Chondrocyte (in vitro differentiated cells): ENCODE measurements around the gene SLAIN1. TPM values are rescaled to one million over a fixed set of nuclear protein-coding genes. Genes with fewer than 3 reads are reported as not detected.

ENCODE experiments used
- DNase-seq: peaks from one replicate; pipeline ENCODE4 v3.0.0; 2021; ENCODE audit warnings: mixed read lengths, low spot score
- H3K27ac Mint-ChIP-seq: one replicate; pipeline ENCODE4 v1.8.0; 2021; ENCODE audit warnings: mild to moderate bottlenecking, moderate library complexity, mixed read lengths; ENCODE audit not compliant: unreplicated experiment
- H3K27me3 Mint-ChIP-seq: 2 replicates; pipeline ENCODE4 v1.8.0; 2021; ENCODE audit warnings: low read depth, mixed read lengths
- H3K36me3 Mint-ChIP-seq: 2 replicates; pipeline ENCODE4 v1.8.0; 2021; ENCODE audit warnings: low read depth, mixed read lengths
- H3K4me1 Mint-ChIP-seq: 2 replicates; pipeline ENCODE4 v1.8.0; 2021; ENCODE audit warnings: low read depth, mild to moderate bottlenecking, mixed read lengths
- H3K4me3 Mint-ChIP-seq: one replicate; pipeline ENCODE4 v1.8.0; 2021; ENCODE audit warnings: mild to moderate bottlenecking, moderate library complexity, mixed read lengths; ENCODE audit not compliant: unreplicated experiment
- H3K9me3 Mint-ChIP-seq: 2 replicates; pipeline ENCODE4 v1.8.0; 2021; ENCODE audit warnings: low read depth, mixed read lengths
- CTCF ChIP-seq: fragments of 200-600 bp; sonication (generic); IDR thresholded peaks from 2 replicates; pipeline ENCODE4 v1.5.0; 2021; ENCODE audit warnings: antibody characterized with exemption, mild to moderate bottlenecking, moderate library complexity
- total RNA-seq: library from RNA; stranded (reverse); gene quantifications from 3 replicates; pipeline ENCODE4 v1.2.1, GENCODE V29; 2021

SLAIN1 gene
- total RNA-seq, 1 donor from 2014 or later, result 0.82 TPM

- Mint-ChIP-seq H3K27ac (no peak overlapping the region), H3K4me1 (no peaks in the 10 kb centered on the region), H3K4me3 (no peak overlapping the region), H3K27me3 (peaks cover 9% of the 10 kb centered on the region), H3K9me3 (peaks cover 13% of the 10 kb centered on the region), H3K36me3 (no peaks in the 10 kb centered on the region)
- no peak for TF ChIP-seq CTCF
- no peak for DNase-seq
Measured at GRCh38 chr13:77716692-77717091, 19.2 kb downstream of the SLAIN1 start.

GRCh38 chr13:77717508-77717907 is 20.0 kb downstream of the SLAIN1 start:
- no peak overlapping the region for H3K4me3 Mint-ChIP-seq
- no peak for DNase-seq
- H3K4me1 Mint-ChIP-seq, result no peaks in the 10 kb centered on the region
- peaks cover 11% of the 10 kb centered on the region for H3K27me3 Mint-ChIP-seq
- no peak overlapping the region for H3K27ac Mint-ChIP-seq
- H3K36me3 Mint-ChIP-seq, result no peaks in the 10 kb centered on the region
- TF ChIP-seq CTCF, result no peak
- peaks cover 8% of the 10 kb centered on the region for H3K9me3 Mint-ChIP-seq

GRCh38 chr13:77719128-77719527 is 21.6 kb downstream of the SLAIN1 start:
- Mint-ChIP-seq H3K4me3 (no peak overlapping the region), H3K9me3 (no peaks in the 10 kb centered on the region), H3K36me3 (no peaks in the 10 kb centered on the region), H3K27ac (no peak overlapping the region), H3K4me1 (no peaks in the 10 kb centered on the region), H3K27me3 (peaks cover 11% of the 10 kb centered on the region)
- TF ChIP-seq CTCF, result no peak
- no peak for DNase-seq

GRCh38 chr13:77720988-77721387 is 23.5 kb downstream of the SLAIN1 start:
- no peak overlapping the region for H3K27ac Mint-ChIP-seq
- no peak for DNase-seq
- no peaks in the 10 kb centered on the region for H3K36me3 Mint-ChIP-seq
- H3K4me3 Mint-ChIP-seq, result no peak overlapping the region
- H3K9me3 Mint-ChIP-seq, result no peaks in the 10 kb centered on the region
- no peak for TF ChIP-seq CTCF
- H3K27me3 Mint-ChIP-seq, result peaks cover 11% of the 10 kb centered on the region
- no peaks in the 10 kb centered on the region for H3K4me1 Mint-ChIP-seq

GRCh38 chr13:77724092-77724491 is 26.6 kb downstream of the SLAIN1 start:
- Mint-ChIP-seq H3K36me3 (no peaks in the 10 kb centered on the region), H3K27ac (no peak overlapping the region), H3K9me3 (no peaks in the 10 kb centered on the region), H3K4me1 (no peaks in the 10 kb centered on the region), H3K4me3 (no peak overlapping the region), H3K27me3 (peaks cover 3% of the 10 kb centered on the region)
- no peak for DNase-seq
- TF ChIP-seq CTCF, result no peak
